Inflammatory macrophage treated with lipopolysaccharide for 4 hours (primary cell): ENCODE data around the gene THTPA.

ENCODE experiments used
- DNase-seq: peaks from one replicate; pipeline ENCODE4 v3.0.0-alpha.2; 2020

Gene THTPA

DNA sequence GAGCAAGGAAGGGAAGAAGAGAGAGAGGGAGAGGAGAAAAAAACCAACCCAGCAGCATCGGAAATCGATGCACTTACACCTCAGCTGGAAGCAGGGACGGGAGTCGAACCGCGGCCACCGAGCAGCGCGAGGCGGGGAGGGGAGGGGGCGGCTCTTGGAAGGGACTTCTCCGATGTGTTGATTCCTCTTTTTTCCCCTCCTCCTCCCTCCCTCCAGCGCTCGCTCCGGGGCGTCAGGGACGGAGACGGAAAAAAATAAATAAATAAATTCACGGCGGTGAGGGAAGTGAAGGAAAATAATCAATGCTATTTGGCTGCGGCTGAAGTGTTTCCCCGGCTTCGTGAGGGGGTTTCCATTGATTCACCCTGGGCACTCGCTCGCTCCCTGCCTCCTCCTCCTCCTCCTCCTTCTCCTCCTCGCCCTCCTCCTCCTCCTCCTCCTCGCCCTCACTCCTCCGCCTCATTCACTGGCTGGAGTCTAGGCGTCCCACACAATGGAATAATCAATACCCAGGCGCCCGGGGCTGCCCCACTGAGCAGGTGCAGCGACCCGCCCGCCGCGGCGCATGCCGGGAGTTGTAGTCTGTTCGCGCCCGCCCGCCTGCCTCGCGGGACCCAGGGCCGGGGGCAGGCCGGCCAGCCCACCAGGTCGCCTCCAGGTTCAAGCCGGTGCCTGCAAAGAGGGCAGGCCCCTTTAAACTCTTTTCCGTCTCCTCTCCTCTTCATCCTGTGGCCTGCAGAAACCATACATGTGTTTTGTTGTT lies 4.6 kb upstream of the THTPA start, which contains the start of gene ZFHX2:
Gene ZFHX2 (minus strand): TSS at position 500 of the 763 bp plus-strand sequence. CDS start 16,440 bp downstream, outside the sequence.
- peak; percentile 44 for DNase-seq

DNA sequence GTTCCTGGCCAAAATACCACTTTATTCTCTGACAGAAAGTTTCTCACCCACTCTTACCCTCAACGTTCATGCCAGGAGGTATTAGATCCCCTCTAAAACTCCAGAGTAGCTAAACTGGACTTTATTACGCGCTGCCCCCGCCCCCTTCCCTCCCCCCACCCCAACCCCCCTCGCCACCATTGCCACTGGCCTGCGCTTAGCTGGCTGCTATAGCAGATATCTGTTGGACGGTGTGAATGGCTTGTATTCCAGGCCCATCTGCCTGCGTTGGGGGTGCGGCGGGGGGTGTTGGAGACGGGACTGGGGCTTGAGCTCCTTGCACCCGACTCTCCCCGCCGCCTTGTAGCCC lies 564 bp upstream of the THTPA start:
- no peak for DNase-seq

DNA sequence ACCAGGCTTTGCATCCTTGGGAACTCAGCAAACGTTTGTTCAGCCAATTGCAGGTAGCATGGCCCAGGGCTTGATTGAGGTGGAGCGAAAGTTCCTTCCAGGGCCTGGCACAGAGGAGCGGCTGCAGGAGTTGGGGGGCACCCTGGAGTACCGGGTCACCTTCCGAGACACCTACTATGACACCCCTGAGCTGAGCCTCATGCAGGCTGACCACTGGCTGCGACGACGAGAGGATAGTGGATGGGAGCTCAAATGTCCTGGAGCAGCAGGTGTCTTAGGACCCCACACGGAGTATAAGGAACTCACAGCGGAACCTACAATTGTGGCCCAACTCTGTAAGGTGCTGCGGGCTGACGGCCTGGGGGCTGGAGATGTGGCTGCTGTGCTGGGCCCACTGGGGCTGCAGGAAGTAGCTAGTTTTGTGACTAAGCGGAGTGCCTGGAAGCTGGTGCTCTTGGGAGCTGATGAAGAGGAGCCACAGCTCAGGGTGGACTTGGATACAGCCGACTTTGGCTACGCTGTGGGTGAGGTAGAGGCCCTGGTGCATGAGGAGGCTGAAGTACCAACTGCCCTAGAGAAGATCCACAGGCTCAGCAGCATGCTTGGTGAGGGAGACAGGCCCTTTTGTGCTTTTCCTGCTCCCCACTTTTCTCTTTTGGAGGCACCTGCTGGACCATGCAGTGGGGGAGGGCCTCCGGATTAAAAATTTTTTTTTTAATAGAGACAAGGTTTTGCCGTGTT lies 799 bp downstream of the THTPA start:
- no peak for DNase-seq

DNA sequence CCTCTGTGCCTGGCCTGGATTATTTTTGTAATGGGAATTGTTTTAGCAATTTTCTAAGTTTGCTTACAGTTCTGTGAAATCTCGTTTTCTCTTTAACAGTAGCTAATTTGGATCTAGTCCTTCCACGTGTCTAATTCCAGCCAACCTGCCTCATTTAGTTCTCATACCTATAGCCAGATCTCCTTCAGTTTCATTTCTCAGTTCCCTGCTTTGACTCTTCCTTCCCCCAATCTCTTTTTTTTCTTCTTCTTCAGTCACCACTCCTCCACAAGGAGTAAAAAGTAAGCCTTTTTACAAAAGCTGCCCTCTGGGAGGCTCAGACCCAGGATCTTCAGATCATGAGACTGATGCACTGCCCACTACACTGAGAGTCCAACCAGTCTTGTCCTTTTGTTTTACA lies 1.4 kb downstream of the THTPA start:
- DNase-seq = peak; percentile 18

DNA sequence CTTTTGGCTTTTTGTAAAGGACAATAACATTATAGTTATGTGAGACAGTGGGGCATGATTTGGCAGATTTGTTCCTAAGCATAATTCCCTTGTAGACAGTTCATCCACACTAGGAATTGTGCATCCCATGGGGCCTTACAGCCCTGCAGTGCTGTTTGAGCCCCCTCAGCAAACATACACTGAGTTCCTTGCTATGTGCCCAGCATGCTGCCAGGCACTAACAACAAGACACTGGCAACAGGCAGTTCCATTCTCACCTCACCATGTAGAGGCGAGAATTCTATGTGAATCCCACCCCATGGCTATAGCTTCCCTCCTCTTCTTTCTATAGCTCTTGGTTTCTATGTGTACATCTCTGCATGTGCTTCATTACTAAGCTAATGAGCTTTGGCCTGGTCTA lies 1.9 kb downstream of the THTPA start:
- no peak for DNase-seq

DNA sequence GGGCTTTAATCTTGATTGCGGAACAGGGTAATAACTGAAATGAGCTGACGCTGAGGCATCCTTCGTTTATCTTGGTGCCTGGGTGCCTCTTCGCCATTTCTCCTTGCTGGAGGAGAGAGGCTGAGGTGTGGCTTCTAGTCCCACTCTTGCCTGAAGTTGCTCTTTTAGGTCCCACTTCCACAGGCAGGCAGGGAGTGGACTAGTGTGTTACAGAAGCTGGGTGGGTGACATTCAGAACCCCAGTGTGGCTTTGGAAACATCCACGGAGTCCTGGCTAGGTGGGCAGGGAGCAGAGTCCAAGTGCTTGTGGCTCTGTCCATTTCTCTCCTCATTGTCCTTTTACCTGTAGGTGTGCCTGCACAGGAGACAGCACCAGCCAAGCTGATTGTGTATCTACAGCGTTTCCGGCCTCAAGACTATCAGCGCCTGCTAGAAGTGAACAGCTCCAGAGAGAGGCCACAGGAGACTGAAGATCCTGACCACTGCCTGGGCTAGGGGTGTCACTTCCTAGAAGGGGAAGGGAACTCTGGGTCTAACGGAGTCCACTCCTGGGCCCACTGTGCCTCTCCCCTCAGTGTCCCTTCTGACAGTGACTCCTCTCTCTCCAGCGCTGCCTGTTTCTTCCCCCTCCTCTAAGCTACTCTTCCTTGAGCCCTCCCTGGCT lies 2.4 kb downstream of the THTPA start:
- no peak for DNase-seq

DNA sequence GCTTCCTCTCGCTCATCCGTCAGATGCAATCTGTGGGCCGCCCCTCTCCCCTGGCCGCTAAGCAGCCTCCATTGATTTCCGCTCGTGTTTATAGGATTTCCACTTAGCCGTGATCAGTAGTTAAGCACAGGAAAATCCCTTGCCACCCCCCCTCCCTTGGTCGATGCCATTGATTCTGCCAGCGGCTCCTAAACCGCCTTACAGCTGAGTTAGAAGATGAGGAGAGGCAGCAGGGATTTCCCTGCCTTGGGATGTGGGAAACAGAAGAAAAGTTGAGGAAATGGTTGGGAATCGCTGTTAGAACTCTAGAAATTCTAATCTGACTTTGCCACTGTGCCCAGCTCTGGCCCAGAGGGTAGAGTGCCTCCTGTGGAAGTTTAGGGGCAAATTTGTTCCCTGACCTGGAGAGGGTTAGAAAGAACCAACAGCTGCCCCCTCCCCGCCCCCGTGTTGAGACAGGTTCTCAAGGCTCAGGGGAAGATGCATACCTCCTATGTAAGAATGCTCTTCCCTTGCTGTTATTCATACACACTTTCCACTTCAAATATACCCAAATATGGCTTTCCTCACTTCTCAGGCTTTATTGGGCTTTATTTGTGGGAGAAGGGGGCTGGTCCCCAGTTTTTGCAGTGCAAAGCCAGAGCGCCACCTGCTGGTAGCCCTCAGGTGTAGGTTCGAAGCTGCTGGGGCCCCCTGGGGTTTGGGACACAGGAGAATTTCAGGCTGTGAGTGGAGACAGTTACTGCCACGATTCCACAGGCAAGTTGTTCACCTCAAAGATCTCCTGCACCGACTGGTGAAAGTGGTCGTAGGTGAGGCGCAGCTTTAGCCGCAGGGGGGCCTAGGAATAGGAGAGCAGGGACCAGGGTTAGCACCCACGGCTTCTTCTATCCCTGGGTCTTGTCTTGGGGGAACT lies 3.2 kb downstream of the THTPA start:
- peak; percentile 57 for DNase-seq

DNA sequence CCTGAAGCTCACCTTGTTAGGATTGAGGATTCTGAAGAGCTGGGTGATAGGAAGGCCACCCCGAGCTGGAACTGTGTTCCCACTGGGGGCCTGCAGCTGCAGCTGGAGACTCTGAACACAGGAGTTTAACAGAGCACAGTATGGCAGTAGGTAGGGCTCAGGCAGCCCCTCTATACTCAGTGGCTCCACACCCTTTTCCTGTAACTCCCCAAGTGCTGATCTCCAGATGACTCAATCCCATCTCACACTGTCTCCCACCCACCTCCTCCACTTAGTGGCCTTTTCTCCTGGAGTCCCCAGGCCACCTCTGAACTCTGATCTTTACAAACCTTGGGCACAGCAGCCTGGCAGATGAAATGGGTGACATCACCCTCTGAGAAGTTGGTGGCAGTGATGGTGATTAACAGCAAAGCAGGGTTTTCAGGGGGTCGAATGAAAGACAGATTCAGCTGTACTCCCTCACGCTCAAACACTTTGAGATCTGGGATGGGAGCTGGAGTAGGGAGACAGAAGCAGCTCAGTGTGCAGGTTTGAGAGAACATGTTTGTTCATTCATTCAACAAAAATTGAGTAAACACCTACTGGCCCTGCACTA lies 4.0 kb downstream of the THTPA start:
- no peak for DNase-seq

DNA sequence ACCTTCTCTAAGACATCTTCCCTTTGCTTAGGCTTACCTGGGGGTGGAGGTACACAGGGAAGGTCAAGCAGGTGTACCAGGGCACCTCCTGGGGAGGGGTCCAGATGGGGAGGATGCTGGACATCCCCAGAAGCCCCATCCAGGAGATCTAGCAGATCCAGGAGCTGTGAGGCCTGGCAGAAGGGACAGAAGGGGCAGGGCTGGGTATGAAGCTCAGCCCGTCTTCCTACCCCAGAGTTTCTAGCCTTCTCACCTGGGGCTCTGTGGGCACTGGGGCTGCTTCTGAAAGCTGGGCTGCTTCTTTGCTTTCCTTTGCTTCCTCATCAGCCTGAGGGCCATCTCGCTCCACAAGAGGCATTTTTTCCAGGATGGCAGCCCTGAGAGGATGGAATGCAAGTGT lies 5.2 kb downstream of the THTPA start:
- no peak for DNase-seq

DNA sequence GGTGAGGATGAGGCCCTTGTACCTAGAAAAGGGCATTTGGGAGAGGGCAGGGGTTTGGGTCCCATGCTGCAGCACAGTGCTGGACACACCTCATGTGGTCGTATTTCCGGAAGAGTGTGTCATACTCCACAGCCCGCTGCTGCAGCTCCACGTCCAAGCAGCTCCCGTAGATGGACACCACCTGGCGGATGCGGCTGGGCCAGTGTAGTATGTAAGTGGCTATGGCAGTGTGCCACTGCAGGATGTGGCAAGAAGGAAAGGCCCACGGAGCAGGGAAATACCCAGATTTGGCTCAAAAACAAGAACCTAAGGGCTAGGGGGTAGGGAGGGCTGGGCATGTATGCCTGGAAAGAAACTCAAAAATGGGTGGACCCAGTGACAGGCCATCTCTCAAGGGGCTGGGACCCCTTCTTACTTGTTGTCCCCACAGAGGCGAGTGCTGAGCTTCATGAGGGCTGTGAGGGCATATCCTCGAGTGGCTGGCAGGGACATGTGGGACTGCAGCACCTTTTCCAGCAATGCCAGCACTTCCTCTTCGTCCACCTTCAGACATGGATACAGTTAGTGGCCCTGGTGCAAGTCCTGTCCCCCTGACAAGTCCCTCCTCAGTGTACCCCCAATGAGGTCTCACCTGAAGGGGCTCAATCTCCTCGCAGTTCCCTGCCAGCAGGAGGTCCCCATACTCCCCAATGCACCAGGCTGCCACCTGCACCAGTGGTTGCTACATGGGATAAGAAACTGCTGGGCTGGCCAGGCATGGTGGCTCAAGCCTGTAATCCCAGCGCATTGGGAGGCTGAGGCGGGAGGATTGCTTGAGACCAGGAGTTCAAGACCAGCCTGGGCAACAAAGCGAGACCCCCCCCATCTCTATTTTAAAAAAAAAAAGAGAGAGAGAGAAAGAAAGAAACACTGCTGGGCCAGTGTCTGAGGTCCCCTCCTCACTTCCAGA lies 6.1 kb downstream of the THTPA start:
- no peak for DNase-seq

DNA sequence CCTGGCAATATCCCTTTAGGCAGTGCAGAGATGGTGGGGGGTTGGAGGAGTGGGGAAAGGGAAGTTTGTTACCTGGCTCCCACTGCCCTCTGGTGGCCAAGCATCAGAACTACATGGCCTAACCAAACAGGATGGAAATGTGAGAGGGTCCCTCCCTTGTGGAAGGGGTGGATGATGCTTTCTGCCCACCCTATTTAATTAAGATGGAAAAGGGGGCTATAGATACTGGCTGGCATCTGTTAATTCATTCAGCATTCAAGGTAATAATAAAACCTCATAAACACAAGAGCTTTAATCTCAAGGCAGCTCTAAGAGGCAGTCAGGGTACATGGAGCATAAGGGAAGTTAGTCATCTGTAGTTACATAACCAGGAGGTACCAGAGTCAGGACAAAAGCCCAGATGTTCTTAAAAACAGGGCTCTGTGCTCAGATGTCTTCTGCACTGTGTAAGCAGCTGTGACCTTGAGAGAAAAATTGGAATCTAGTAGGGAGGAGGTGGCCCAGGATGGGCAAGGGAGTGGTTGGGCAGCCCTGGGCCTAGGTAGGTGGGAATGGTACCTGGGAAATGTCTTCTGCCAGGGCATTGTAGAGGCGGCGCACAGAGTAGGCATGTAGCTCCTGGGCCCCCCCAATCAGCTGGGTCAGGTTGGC lies 6.9 kb downstream of the THTPA start:
- DNase-seq = peak; percentile 31

DNA sequence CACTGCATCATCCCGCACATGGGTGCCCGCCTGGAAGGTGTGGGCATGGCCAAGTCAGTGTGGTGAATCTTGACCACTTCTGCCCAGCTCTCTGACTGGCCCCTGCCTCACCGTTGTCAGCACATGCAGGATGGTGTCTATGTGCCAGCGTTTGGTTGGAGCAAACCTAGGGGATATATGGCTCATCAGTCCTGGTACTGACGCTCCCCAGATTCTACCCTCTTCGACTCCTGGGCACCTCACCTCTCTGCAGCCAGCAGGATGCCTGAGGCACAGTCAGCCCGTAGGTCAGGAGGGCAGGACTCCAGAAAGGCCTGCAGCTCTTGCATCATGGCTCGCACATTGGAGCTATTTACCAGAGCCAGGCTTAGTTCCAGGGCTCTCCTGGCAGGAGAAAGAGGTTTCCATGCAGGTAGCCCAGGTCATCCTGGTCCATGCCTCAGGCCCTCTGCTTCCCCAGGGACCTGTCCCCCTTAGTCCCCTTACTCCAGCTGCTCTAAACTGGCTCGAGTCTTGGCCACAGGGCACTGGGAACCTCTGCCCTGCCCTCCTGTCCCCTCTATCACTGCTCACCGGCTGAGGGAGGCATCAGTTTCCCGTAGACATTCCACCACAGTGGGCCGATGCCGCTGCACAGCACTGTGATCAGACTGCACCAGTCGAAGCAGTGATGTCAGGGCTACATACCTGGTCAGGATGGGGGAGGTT lies 7.6 kb downstream of the THTPA start:
- DNase-seq = no peak

DNA sequence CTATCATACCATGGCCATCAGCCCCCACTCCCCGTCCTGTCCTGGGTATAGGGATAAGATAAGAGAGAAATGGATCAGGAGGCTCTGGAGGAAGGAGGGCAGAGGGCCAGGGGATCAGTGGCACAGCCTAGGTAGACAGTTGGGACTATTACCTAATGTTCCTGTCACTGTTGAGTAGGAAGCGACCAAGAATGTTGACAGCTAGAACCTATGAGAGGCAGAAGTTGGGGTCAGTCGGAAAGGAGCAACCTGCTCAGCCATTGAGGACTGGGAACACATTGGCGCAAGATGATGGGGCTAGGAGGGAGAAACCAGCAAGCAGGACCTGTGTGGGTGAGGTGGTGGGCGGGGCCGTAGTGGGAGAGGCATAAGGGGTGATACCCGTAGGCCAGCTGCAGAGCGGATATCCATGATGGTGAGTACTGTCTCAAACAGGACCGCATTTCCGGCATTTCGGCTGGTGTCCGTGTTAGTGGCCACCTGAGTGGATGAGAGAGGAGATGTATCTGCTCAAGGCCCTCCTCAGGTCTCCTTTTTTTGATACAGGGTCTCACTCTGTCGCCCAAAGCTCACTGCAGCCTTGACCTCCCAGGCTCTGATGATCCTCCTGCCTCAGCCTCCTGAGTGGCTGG lies 8.2 kb downstream of the THTPA start:
- no peak for DNase-seq

DNA sequence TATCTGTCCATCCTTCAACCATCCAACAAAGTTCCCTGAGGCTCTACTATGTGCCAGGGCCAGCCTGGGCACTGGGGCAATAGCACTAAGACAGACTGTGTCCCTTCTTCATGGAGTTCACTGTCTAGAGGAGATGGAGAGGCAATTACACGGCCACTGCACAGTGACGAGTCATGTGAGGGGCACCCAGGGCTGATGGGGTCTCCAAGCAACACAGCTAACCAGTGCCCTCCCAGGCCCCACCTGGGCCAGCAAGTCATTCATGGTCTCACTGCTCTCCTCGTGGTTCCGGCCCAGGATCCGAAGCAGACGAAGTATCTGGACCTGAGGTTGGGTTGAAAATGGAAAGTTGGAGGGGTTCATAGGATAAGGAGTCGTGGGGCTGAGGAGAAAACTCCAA lies 8.8 kb downstream of the THTPA start:
- DNase-seq = no peak

DNA sequence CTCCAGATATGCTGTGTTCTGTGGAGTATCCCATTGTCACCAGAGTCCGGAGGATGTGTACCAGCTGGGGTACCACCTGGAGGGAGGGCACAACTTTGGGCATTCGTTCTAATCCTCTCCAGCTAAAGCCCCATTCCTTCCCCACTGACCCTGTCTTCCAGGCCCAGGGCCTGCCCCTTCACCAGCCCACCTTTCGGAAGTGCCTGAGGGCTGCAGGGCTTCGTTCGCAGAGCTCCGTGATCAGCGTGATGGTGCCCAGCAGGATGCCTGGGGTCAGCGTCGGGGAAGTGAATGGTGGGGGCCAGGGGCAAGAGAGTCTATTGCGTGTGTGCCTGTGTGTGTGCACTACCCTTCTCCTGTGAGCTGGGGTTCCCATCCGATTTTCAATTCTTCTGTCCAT lies 9.6 kb downstream of the THTPA start:
- no peak for DNase-seq

DNA sequence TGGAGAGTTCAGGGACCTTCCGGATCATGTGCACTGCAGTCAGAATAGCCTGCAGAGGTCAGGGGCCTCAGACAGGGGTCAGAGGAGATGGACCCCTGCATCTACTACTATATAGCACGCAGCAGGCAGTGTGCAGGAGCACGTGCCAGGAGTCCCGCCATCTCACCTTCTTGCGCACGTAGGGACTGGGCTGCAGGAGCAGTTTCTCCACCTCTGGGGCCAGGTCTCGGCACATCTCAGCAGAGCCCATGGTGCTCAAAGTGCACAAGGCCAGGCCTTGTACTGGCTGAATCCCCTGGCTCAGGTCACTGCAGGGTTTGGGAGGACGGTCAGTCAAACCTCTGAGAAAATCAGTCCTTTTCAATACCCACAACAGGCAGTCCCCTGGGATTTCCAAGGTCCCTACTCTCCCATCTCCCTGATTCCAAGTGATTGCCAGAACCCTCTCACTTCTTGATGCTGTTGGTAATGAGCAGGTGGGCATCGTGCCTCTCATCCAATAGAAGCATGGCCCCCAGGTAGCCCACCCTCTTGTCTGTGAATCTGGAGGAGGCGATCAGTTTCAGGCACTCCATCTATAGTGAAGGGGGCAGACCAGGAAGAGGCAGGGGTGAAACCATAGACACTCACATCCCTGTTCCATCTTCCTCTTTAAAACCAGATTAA lies 10.2 kb downstream of the THTPA start:
- DNase-seq = no peak

DNA sequence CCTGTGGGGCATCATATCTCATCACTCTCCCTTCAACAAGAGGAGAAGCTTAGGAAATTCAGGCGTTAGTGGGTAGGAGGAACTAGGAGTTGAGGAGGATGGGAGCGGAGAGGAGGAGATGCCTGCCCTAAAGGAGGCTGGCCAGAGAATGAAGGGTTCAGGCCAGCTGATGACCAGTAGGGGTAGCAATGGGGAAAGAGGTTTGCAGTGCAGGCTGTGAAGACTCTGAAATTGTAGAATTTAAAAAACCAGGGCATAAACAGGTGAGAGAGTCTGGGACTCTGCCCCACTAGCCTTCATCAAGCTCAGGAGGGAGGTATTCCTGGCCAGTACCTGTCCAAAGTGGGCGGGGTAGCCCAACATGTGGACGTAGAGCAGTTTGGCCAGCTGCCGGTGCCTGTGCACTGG lies 10.7 kb downstream of the THTPA start:
- DNase-seq = peak; percentile 24

DNA sequence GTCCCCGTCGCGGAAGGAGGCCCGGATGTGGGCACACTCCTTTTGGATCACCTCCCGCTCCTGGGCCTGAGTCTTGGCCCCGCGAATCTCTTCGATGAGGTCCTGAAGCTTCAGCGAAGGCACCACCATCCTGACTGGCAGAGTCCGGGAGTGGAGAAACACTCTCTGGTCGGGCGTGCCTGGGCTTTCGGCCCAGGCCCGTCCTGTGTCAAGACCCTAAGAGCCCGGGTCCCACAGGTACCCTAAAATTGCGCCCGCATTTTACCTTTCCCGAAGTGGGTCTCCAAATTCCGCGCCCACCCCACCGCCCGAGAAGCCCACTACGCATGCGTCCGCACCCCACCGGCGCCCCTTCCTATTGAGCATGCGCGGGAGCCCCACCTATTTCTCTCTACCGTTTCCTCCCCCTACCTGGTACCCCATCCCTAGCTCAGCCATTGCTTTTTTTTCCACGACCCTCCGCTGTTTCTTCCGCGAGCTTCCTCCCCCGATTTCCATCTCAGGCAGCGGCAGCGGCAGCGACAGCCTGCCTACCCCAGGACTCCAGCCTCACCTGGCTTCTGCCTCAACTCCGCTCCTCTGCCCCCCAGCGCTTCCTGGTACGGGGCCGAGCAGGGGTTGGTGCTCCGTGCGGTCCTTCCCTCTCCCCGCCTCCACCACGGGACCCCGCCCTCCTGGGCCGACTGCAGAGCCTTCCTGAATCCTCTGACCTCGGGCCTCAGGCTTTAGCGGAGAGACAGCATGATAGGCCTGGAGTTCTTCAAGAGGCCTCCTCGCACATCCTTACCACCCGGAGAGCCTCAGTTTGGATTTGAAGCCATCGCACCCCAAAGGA lies 11.3 kb downstream of the THTPA start, which contains the start of gene AP1G2:
Gene AP1G2 (minus strand): TSS at position 606 of the 835 bp plus-strand sequence. CDS start 477 bp downstream, at position 129.
- peak; percentile 85 for DNase-seq
